Fibroblast of lung (primary cell): ENCODE results near the gene KIZ. TPM values are rescaled to one million over a fixed set of nuclear protein-coding genes. Genes with fewer than 3 reads are reported as not detected.

Experiments used
- DNase-seq, 2 donors: peaks; one replicate each; pipeline versions ENCODE4 v3.0.0 to v3.0.0-alpha.2; 2010; ENCODE audit warnings: low read depth in 2 of 2
- H2AFZ ChIP-seq: 2 replicates; pipeline ENCODE4 v1.5.1; 2012; ENCODE audit warnings: low read length, control low read depth, inconsistent platforms
- H3K27ac ChIP-seq: 2 replicates; pipeline ENCODE4 v1.5.1; 2011; ENCODE audit warnings: low read length, control low read depth; ENCODE audit not compliant: insufficient read depth
- H3K27me3 ChIP-seq: 2 replicates; pipeline ENCODE4 v1.5.1; 2011; ENCODE audit warnings: mild to moderate bottlenecking, low read length; ENCODE audit not compliant: control insufficient read depth, insufficient read depth
- H3K36me3 ChIP-seq: 2 replicates; pipeline ENCODE4 v1.5.1; 2011; ENCODE audit warnings: low read length; ENCODE audit not compliant: control insufficient read depth, insufficient read depth
- H3K4me1 ChIP-seq: 2 replicates; pipeline ENCODE4 v1.5.1; 2011; ENCODE audit warnings: low read length; ENCODE audit not compliant: control insufficient read depth, insufficient read depth; ENCODE audit errors: extremely low read depth
- H3K4me2 ChIP-seq: 2 replicates; pipeline ENCODE4 v1.5.1; 2011; ENCODE audit warnings: low read length, control low read depth; ENCODE audit not compliant: insufficient read depth; ENCODE audit errors: extremely low read depth
- H3K4me3 ChIP-seq, 4 experiments: fragments of 200-600 bp in 1 of 4; sonication (generic) in 1 of 4; replicated peaks in 1 of 4; 2 replicates each; pipeline ENCODE4 v1.5.1; 2011 to 2016; ENCODE audit warnings: low read length in 4 of 4, low read depth in 3 of 4, mild to moderate bottlenecking in 3 of 4, control low read depth in 2 of 4, inconsistent platforms in 1 of 4, mixed read lengths in 1 of 4; ENCODE audit not compliant: insufficient read depth in 1 of 4; ENCODE audit errors: control extremely low read depth in 1 of 4
- H3K79me2 ChIP-seq: 2 replicates; pipeline ENCODE4 v1.5.1; 2012; ENCODE audit warnings: mild to moderate bottlenecking, low read length, inconsistent platforms; ENCODE audit not compliant: control insufficient read depth, insufficient read depth
- H3K9ac ChIP-seq: 2 replicates; pipeline ENCODE4 v1.5.1; 2011; ENCODE audit warnings: mild to moderate bottlenecking, low read length, control low read depth; ENCODE audit not compliant: insufficient read depth
- H3K9me3 ChIP-seq: 2 replicates; pipeline ENCODE4 v1.5.1; 2012; ENCODE audit warnings: low read depth, low read length; ENCODE audit not compliant: control insufficient read depth, insufficient read depth
- H4K20me1 ChIP-seq: 2 replicates; pipeline ENCODE4 v1.5.1; 2011; ENCODE audit warnings: low read length; ENCODE audit not compliant: control insufficient read depth, insufficient read depth; ENCODE audit errors: extremely low read depth
- CTCF ChIP-seq, 2 donors: IDR thresholded peaks in 1 of 2; conservative IDR thresholded peaks in 1 of 2; 1 replicate in 1 of 2; 2 replicates in 1 of 2; pipeline ENCODE4 v1.5.1; 2011 to 2012; ENCODE audit warnings: low read length in 2 of 2, control low read depth in 1 of 2, inconsistent platforms in 1 of 2, low read depth in 1 of 2, mild to moderate bottlenecking in 1 of 2
- EZH2 ChIP-seq: IDR thresholded peaks from 2 replicates; pipeline ENCODE4 v1.5.1; 2012; ENCODE audit warnings: low read length, control low read depth, mild to moderate bottlenecking; ENCODE audit errors: missing control alignments
- polyA plus RNA-seq, 2 donors: library from polyadenylated mRNA; depleted of rRNA in 1 of 2; stranded (reverse) in 1 of 2; unstranded in 1 of 2; fragments of >200 nt; gene quantifications; 2 replicates each; pipeline ENCODE4 v1.2.1, GENCODE V29; 2011 to 2012; ENCODE audit warnings: missing spikeins in 1 of 2
- total RNA-seq: library from RNA; depleted of rRNA; stranded (reverse); fragments of >200 nt; gene quantifications from 2 replicates; pipeline ENCODE4 v1.2.1, GENCODE V29; 2014

KIZ gene
- total and polyA plus RNA-seq, 2 donors (not counting 1 experiment from before 2014, with no cell fraction given): 11.5 to 23.5 TPM

GRCh38 chr20:21288587-21289370, 162.9 kb downstream of the KIZ start:
- Histone ChIP-seq H3K4me1 (peaks cover 3% of the 10 kb centered on the region), H3K4me2 (no peak overlapping the region), H3K4me3 (no peak overlapping the region), H3K27me3 (no peaks in the 10 kb centered on the region), H3K9ac (no peak overlapping the region), H2AFZ (no peak overlapping the region), H3K79me2 (no peaks in the 10 kb centered on the region), H4K20me1 (no peaks in the 10 kb centered on the region), H3K9me3 (no peaks in the 10 kb centered on the region), H3K36me3 (no peaks in the 10 kb centered on the region), H3K27ac (no peak overlapping the region)
- DNase-seq: no peak
- TF ChIP-seq CTCF (conservative IDR thresholded peaks at IDR 0.05 in 1 of 2, IDR thresholded peaks at IDR 0.05 in 1 of 2; ENCODE audit: low read depth in 1 of 2, low read length in 2 of 2): no peak
- TF ChIP-seq EZH2: no peak

GRCh38 chr20:21289651-21290050, 163.8 kb downstream of the KIZ start:
- peak in 1 of 2 donors; percentile 13 for DNase-seq
- Histone ChIP-seq H3K79me2 (no peaks in the 10 kb centered on the region), H3K27ac (no peak overlapping the region), H3K9ac (no peak overlapping the region), H3K36me3 (no peaks in the 10 kb centered on the region), H3K9me3 (no peaks in the 10 kb centered on the region), H4K20me1 (no peaks in the 10 kb centered on the region), H3K4me1 (peaks cover 3% of the 10 kb centered on the region), H3K4me2 (no peak overlapping the region), H3K4me3 (no peak overlapping the region), H2AFZ (no peak overlapping the region), H3K27me3 (no peaks in the 10 kb centered on the region)
- TF ChIP-seq EZH2 (no peak), CTCF (conservative IDR thresholded peaks at IDR 0.05 in 1 of 2, IDR thresholded peaks at IDR 0.05 in 1 of 2; ENCODE audit: low read depth in 1 of 2, low read length in 2 of 2) (no peak)

- H3K27ac ChIP-seq: no peak overlapping the region
- no peaks in the 10 kb centered on the region for H3K27me3 ChIP-seq
- no peaks in the 10 kb centered on the region for H3K9me3 ChIP-seq
- H3K4me2 ChIP-seq: no peak overlapping the region
- no peak for TF ChIP-seq CTCF (conservative IDR thresholded peaks at IDR 0.05 in 1 of 2, IDR thresholded peaks at IDR 0.05 in 1 of 2; ENCODE audit: low read depth in 1 of 2, low read length in 2 of 2)
- no peak for TF ChIP-seq EZH2
- no peak overlapping the region for H3K4me3 ChIP-seq
- H4K20me1 ChIP-seq: no peaks in the 10 kb centered on the region
- no peaks in the 10 kb centered on the region for H3K79me2 ChIP-seq
- H2AFZ ChIP-seq: no peak overlapping the region
- no peaks in the 10 kb centered on the region for H3K36me3 ChIP-seq
- no peak overlapping the region for H3K9ac ChIP-seq
- peaks cover 3% of the 10 kb centered on the region for H3K4me1 ChIP-seq
- peak in 1 of 2 donors; percentile 27 for DNase-seq
These were observed 165.1 kb downstream of the KIZ start for GRCh38 chr20:21291026-21291425.
